ENCODE results near the gene WNK3. TPM values are rescaled to one million over a fixed set of nuclear protein-coding genes. Genes with fewer than 3 reads are reported as not detected.

Gene WNK3
- total and polyA plus RNA-seq, 2 of the 13 experiments (the other 11 are each of a cell fraction or from before 2014, with no cell fraction given): 0.12 to 0.62 TPM

DNA sequence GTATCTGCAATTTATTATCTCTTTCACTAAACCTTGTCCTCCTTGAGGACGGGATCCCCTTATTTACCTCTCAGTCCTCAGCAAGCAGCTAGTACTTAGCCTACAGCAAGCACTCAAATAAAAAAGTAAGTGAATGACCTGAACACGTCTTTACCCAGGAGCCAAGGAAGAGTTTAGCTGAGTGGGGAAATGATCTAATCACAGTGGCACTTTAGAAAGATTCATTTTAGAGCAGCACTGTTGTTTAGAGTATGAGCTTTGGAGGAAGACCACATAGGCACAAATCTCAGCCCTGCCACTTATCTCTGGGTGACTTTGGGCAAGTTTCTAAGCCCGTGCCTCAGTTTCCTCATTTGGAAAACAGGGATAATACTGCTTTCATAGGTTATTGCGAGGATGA, 177.4 kb downstream of the WNK3 start:
- no peak for FAIRE-seq
- peaks cover 56% of the 10 kb centered on the region for H3K79me2 ChIP-seq (ENCODE audit: insufficient read depth, low read length)
- in situ Hi-C loops (cut with HindIII; ENCODE audit: extremely low pct_ligation_motif_present, low pct_unique_long_range_greater_than_20kb) (loop anchor here (5.0 kb wide), 1 partner anchor 133 kb away; no protein-coding TSS in a partner anchor), intact Hi-C loops (cut with micrococcal nuclease; ENCODE audit: unreplicated experiment) (loop anchor here (10.0 kb wide), 1 partner anchor 136 kb away; the partner anchor contains the start of gene PHF8)
- no peaks in the 10 kb centered on the region for H3K27me3 ChIP-seq (ENCODE audit: control insufficient read depth in 1 of 2, insufficient read depth in 2 of 2, low read length in 2 of 2)
- 0 out of 2 replicates have a peak overlapping the region, but pooled peaks have one; percentile 34 for H3K9ac ChIP-seq (ENCODE audit: insufficient read depth, low read depth, low read length)
- peak overlapping the region; percentile 90 for H3K4me2 ChIP-seq (ENCODE audit: low read depth, low read length)
- BruUV-seq (replicated peaks): no TSS peak
- no peaks in the 10 kb centered on the region for H3K9me3 ChIP-seq (ENCODE audit: low read length)
- H3K36me3 ChIP-seq (replicated peaks in 1 of 2; ENCODE audit: control insufficient read depth in 1 of 2, insufficient read depth in 2 of 2, low read length in 2 of 2): no peaks in the 10 kb centered on the region
- H3K4me1 ChIP-seq (ENCODE audit: insufficient read depth, low read length): peaks cover 47% of the 10 kb centered on the region
- POLR2A ChIA-PET: interaction anchor here (0.8 kb wide), 1 partner anchor 135 kb away, joined by 4 read pairs; no protein-coding TSS in a partner anchor
- CTCF ChIA-PET (ENCODE audit: low intra/inter-chr PET ratio, low total read pairs): no interaction called here
- no peak for ATAC-seq
- H2AFZ ChIP-seq (ENCODE audit: low read length): no peak overlapping the region
- DNase-seq (ENCODE audit: low spot score): no peak
- no peak overlapping the region for H3K27ac ChIP-seq (ENCODE audit: extremely low read length, insufficient read depth, low read length)
- 62% methylated on average over 4 of the region's 4 CpGs for WGBS (ENCODE audit: low lambda C conversion rate)
- H4K20me1 ChIP-seq (ENCODE audit: insufficient read depth, low read length): peaks cover 12% of the 10 kb centered on the region
- H3K4me3 ChIP-seq (replicated peaks in 1 of 3; ENCODE audit: insufficient read depth in 1 of 3, low read depth in 2 of 3, low read length in 3 of 3): peak overlapping the region; percentile 6 to 37 (median 21); a peak in 3 of 6 replicates
- TF ChIP-seq ZNF615 (CRISPR knock-in tag; IDR thresholded peaks at IDR 0.05; ENCODE audit: borderline replicate concordance) (no peak), NFKB2 (CRISPR knock-in tag; IDR thresholded peaks at IDR 0.05; ENCODE audit: borderline replicate concordance) (no peak), NR2F2 (IDR thresholded peaks at IDR 0.05; ENCODE audit: borderline replicate concordance, low read depth) (no peak), SOX13 (IDR thresholded peaks at IDR 0.05) (no peak), SOX13 (CRISPR knock-in tag; conservative IDR thresholded peaks at IDR 0.05 in 1 of 2, IDR thresholded peaks at IDR 0.05 in 1 of 2) (no peak), DNMT3B (CRISPR knock-in tag; conservative IDR thresholded peaks at IDR 0.05) (no peak), ZNF296 (CRISPR knock-in tag; conservative IDR thresholded peaks at IDR 0.05) (no peak), GFI1 (CRISPR knock-in tag; IDR thresholded peaks at IDR 0.05; ENCODE audit: borderline replicate concordance) (no peak), ZFP90 (CRISPR knock-in tag; IDR thresholded peaks at IDR 0.05; ENCODE audit: borderline replicate concordance) (no peak)
- TF ChIP-seq, protein P1, sequence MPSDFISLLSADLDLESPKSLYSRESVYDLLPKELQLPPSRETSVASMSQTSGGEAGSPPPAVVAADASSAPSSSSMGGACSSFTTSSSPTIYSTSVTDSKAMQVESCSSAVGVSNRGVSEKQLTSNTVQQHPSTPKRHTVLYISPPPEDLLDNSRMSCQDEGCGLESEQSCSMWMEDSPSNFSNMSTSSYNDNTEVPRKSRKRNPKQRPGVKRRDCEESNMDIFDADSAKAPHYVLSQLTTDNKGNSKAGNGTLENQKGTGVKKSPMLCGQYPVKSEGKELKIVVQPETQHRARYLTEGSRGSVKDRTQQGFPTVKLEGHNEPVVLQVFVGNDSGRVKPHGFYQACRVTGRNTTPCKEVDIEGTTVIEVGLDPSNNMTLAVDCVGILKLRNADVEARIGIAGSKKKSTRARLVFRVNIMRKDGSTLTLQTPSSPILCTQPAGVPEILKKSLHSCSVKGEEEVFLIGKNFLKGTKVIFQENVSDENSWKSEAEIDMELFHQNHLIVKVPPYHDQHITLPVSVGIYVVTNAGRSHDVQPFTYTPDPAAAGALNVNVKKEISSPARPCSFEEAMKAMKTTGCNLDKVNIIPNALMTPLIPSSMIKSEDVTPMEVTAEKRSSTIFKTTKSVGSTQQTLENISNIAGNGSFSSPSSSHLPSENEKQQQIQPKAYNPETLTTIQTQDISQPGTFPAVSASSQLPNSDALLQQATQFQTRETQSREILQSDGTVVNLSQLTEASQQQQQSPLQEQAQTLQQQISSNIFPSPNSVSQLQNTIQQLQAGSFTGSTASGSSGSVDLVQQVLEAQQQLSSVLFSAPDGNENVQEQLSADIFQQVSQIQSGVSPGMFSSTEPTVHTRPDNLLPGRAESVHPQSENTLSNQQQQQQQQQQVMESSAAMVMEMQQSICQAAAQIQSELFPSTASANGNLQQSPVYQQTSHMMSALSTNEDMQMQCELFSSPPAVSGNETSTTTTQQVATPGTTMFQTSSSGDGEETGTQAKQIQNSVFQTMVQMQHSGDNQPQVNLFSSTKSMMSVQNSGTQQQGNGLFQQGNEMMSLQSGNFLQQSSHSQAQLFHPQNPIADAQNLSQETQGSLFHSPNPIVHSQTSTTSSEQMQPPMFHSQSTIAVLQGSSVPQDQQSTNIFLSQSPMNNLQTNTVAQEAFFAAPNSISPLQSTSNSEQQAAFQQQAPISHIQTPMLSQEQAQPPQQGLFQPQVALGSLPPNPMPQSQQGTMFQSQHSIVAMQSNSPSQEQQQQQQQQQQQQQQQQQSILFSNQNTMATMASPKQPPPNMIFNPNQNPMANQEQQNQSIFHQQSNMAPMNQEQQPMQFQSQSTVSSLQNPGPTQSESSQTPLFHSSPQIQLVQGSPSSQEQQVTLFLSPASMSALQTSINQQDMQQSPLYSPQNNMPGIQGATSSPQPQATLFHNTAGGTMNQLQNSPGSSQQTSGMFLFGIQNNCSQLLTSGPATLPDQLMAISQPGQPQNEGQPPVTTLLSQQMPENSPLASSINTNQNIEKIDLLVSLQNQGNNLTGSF (CRISPR knock-in tag; IDR thresholded peaks at IDR 0.05): no peak
- TF ChIP-seq, protein P2, sequence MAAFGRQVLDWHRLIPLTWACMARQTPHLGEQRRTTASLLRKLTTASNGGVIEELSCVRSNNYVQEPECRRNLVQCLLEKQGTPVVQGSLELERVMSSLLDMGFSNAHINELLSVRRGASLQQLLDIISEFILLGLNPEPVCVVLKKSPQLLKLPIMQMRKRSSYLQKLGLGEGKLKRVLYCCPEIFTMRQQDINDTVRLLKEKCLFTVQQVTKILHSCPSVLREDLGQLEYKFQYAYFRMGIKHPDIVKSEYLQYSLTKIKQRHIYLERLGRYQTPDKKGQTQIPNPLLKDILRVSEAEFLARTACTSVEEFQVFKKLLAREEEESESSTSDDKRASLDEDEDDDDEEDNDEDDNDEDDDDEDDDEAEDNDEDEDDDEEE (CRISPR knock-in tag; IDR thresholded peaks at IDR 0.05): no peak
- TF ChIP-seq, protein P3, sequence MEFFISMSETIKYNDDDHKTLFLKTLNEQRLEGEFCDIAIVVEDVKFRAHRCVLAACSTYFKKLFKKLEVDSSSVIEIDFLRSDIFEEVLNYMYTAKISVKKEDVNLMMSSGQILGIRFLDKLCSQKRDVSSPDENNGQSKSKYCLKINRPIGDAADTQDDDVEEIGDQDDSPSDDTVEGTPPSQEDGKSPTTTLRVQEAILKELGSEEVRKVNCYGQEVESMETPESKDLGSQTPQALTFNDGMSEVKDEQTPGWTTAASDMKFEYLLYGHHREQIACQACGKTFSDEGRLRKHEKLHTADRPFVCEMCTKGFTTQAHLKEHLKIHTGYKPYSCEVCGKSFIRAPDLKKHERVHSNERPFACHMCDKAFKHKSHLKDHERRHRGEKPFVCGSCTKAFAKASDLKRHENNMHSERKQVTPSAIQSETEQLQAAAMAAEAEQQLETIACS (CRISPR knock-in tag; IDR thresholded peaks at IDR 0.05): no peak
- TF ChIP-seq, protein P4, sequence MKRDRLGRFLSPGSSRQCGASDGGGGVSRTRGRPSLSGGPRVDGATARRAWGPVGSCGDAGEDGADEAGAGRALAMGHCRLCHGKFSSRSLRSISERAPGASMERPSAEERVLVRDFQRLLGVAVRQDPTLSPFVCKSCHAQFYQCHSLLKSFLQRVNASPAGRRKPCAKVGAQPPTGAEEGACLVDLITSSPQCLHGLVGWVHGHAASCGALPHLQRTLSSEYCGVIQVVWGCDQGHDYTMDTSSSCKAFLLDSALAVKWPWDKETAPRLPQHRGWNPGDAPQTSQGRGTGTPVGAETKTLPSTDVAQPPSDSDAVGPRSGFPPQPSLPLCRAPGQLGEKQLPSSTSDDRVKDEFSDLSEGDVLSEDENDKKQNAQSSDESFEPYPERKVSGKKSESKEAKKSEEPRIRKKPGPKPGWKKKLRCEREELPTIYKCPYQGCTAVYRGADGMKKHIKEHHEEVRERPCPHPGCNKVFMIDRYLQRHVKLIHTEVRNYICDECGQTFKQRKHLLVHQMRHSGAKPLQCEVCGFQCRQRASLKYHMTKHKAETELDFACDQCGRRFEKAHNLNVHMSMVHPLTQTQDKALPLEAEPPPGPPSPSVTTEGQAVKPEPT (CRISPR knock-in tag; IDR thresholded peaks at IDR 0.05; ENCODE audit: low read depth): no peak
